Muscle of arm (tissue), 12 donors: ENCODE measurements around the gene S100A5. TPM values are rescaled to one million over a fixed set of nuclear protein-coding genes. Genes with fewer than 3 reads are reported as not detected.

ENCODE experiments used
- DNase-seq: peaks from one replicate; pipeline ENCODE4 v3.0.0-alpha.2; 2013
- polyA plus RNA-seq, 12 donors: library from polyadenylated mRNA; unstranded; fragments of 120-200 nt; gene quantifications; one replicate each; pipeline ENCODE4 v1.2.1, GENCODE V29; 2013; ENCODE audit not compliant: insufficient read length in 12 of 12

Gene S100A5
- polyA plus RNA-seq, 12 donors, result 0.22 to 0.45 (median 0.37) TPM; not detected in 8

- no peak for DNase-seq
Measured at GRCh38 chr1:153547560-153548551, 7.1 kb upstream of the S100A5 start.

GRCh38 chr1:153546796-153547559 is 6.2 kb upstream of the S100A5 start:
- DNase-seq, result no peak

DNA sequence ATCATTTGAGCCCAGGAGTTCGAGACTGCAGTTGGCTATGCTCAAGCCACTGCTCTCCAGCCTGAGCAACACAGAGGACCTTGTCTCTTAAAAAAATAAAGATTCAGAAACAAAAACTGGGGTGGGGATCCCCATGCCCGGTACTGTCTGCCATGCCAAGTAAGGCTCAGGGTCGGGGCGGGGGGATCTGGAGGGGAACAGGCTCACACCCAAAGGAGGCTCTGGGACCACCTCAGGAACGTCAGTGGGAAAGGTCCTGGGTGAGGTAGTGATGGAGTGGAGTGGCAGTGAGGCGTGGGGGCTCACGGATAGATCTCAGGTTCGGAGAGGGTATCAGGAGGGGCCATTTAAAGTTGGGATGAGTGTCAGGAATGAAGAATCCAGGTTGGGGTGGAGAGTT is 5.6 kb upstream of the S100A5 start:
- no peak for DNase-seq

DNA sequence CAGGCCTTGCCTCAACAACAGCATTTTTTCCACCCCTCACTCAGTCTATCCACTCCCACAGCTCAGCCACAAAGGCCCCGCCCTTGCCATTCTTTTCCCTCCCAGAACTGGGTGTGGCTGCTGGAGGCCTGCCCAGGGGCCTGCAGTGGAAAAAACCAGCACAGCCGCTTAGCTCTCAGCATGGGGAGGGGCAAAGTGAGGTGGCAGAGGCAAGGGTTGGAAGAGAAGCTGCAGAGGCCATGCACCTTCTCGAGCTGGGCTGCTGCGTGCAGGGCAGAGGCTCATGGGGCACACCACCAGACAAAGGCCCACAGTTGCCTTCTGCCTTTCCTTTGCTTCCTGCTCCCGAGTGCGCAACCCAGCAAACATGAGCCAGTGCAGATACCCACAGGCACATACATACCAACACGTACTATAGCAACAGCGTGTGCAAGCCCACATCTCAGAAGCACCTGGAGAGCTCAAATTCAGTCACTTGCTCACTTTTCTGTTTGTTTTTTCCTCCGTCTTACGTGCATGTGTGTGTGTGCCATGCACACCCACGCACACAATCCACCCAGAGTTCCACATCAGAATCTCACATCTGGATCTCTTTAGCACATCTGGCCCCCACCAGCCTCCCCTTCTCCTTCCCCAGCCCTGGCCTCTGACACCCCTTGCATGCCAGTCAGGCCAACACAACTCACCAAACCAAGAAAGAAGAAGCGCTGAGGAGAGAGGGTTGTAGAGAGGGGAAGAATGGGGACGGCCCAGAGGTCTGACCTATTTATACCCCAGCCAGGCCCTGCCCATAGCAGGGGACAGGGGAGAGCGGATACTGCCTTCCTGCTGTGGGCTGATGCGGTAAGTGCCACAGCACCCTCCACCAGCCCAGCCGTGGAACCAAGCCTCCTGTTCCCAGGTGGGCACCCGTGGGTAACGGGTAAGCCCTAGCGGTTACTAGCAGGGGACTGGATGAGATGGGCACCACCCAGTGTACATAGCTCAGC is 4.6 kb upstream of the S100A5 start, which contains the start of gene S100A4:
Gene S100A4 (minus strand): TSS at position 740 of the 989 bp plus-strand sequence. CDS start 1,012 bp downstream, outside the sequence.
- peak; percentile 92 for DNase-seq

DNA sequence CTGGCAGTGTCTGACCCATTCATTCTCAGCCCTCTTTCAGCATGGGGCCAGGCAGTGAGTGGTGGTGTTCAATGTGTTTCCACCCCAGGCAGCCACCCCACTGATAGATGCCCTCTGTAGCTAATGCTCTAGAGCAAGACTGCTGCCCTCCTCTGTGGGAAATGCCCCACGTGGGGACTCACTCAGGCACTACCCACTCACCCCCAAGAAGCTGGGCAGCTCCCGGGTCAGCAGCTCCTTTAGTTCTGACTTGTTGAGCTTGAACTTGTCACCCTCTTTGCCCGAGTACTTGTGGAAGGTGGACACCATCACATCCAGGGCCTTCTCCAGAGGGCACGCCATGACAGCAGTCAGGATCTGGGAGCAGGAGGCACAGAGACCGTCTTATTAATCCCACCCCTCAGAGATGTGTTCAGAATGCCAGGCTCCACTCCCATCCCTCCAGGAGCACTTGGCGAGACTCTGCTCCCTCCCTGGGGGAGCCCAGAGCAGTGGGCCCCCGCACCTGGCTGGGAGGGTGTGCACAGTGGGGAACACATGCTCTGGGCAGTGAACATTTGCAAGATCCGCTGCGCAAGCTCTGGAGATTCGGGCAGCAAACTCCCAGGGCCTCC is 3.8 kb upstream of the S100A5 start:
- no peak for DNase-seq

DNA sequence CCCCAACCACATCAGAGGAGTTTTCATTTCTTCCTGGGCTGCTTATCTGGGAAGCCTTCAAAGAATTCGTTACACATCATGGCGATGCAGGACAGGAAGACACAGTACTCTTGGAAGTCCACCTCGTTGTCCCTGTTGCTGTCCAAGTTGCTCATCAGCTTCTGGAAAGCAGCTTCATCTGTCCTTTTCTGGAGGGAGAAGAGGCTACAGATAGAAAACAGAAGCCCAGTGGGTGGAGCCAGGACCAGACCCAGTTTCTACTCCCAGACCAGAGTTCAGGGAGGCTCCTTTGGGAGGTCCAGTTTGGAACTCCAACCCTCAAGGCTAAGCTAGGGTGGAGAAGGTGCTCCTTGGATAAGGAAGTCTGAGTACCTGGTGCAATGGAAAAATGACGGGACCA is 3.0 kb upstream of the S100A5 start:
- no peak for DNase-seq

DNA sequence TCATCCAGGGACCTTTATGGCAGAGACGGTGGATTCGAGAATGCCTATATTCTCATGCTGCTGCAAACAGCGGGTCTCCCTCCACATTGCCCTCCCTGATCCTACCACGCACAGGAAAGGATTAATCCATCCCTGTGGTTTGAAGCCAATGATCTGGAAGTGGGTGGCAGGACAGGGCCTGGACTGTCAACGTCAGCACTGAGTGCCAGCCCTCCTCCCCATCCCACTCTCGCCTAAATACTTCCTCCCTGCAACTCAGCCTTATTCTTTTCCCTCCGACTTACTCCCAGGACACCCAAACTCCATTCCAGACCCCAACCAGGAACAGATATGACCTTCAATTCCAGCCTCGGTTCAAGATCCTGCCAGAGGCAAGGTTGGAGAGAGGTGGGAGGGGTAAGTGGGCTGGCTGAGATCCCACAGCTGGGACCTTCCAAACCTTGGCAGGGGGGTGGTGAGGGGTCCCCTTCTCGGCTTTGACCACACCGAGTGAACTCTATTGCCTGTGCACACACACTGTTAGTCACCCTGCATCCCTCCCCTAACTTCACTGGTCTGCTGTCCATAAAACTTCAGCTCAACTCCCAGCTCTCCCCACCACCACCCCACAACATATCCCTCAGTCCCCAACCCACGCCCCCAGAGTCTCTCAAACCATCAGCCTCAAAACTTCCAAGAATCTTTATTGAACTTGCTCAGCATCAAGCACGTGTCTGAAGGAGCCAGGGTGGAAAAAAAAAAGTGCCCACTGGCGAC is 2.4 kb upstream of the S100A5 start:
- no peak for DNase-seq

- DNase-seq, result no peak
Measured at GRCh38 chr1:153541641-153542590, 1.2 kb upstream of the S100A5 start.

DNA sequence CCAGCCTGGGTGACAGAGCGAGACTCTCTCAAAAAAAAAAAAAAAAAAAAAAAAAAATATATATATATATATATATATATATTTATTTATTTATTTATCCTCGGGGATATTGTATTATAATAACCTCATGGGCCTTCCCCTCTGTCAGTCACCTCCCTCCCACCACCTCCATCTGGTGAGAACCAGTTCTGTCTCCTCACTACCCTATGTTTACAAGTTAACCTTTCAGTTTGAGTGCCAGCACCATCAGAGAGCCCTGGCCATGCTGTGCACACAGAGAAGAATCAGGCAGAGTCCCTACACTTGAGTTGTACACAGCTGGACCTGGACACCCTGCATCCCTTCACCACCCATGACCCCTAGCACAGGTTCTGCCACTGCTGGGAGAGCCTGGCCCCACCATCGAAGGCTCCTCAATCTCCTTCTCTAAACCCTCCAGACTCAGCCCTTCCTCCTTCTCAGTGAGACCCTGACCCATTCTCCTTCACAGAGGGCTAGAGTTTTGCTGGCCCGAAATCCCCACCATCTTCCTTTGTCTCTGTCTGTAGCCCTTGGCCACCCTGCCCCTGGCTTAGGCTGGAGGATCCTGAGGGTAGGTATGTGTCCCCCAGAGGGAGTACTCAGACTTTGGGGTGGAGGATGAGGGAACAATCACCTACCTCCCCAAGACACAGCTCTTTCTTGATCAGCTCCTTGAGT is 1.2 kb downstream of the S100A5 start:
- no peak for DNase-seq

- no peak for DNase-seq
Measured at GRCh38 chr1:153538315-153538821, 2.4 kb downstream of the S100A5 start.

- DNase-seq, result no peak
Measured at GRCh38 chr1:153537376-153537730, 3.4 kb downstream of the S100A5 start.

GRCh38 chr1:153536671-153537375 is 3.9 kb downstream of the S100A5 start:
- DNase-seq, result no peak

GRCh38 chr1:153536012-153536670 is 4.6 kb downstream of the S100A5 start:
- DNase-seq, result peak; percentile 78

DNA sequence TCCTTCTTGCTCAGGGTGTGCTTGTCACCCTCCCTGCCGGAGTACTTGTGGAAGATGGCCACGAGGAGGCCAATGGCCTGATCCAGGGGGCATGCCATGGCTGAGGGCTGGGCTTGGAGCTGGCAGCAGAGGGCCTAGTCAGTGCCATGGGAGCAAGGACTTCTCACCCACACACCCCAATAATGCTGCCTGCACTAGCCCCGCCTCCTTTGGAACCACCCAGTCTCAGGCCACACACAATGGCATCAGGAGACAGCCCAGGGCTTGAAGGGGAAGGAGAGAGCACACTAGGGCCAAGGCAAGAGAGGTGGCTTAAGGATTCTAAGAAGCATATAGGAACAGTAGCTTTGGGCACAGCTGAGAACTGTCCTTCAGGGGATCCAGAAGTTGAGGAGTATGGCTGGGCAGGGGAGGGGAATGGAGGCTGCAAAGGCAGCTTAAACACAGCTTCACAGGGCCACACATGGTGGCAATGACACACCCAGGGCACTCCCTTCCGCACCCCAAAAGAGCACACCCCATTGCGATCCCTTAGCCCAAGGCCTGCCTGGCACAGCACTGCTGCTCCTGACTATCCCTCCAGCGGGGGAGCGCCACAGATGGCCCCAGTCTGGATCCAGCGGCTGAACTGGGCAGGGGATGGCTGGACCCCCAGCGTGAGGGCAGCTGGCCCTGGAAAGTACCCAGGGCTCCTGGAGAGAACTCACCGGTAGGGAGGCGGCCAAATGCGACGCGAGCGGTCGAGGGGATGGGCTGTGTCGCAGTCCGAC is 5.3 kb downstream of the S100A5 start, which contains the start of gene S100A6:
Gene S100A6 (minus strand): TSS at position 750 of the 770 bp plus-strand sequence. CDS start 652 bp downstream, at position 98.
- DNase-seq, result no peak

DNA sequence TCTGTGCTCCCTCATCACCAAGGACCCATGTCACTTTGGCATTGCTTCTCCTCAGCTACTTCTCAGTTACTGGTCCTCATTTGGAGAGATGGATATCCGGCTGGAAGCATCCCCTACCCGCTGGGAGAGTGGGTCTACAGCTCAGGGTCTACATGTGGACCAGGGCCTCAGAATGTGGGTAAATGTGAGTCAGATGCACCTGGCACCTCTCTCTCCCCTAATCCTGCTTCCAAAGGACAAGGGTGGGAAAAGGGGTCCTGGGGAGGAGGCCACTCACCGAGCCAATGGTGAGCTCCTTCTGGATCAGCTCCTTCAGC is 5.9 kb downstream of the S100A5 start:
- no peak for DNase-seq
